GM15510 (cell line): ENCODE data around the gene SLC9C2.

Source experiments
- POLR2A ChIP-seq: IDR thresholded peaks from 3 replicates; pipeline ENCODE4 v1.6.1; 2011; ENCODE audit warnings: borderline replicate concordance; ENCODE audit not compliant: insufficient read length; ENCODE audit errors: extremely low read depth

SLC9C2 gene

DNA sequence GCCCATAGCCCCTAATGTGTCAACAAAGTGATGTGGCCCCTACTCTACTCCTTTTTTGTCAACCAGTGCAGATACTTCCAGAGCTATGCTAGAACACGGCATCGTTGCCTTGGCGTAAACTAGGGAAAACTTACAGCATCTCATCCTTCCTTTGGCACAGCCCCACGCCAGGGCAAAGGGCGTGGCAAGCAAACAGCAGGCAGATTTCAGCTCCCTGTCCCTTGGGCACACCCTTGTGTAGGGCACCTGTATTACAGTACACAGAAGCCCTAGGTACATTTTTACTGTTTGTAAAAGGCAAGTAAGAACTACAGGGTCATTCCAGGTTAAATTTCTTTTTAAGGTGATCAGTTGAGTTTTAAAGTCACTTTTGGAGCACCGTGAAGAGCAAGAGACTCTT lies 96.4 kb downstream of the SLC9C2 start:
- no peak for TF ChIP-seq POLR2A

DNA sequence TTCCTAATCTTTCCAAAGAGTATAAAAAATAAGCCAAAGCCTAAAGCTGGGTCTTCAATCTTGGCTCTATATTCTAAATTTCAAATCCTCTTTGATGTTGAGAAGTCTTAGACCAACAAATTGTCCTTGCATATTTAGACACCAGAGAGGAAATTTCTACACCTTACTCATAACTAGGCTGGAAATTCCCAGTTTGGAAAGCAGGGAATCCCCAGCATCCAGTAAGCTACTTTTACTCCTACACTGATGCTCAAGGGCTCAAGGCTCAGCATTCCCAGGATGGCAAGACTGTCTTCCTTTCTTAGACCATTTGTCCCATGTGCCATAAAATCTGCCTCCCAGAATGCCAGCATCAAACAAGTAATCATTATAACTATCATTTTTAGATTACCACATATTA lies 97.5 kb downstream of the SLC9C2 start:
- no peak for TF ChIP-seq POLR2A

DNA sequence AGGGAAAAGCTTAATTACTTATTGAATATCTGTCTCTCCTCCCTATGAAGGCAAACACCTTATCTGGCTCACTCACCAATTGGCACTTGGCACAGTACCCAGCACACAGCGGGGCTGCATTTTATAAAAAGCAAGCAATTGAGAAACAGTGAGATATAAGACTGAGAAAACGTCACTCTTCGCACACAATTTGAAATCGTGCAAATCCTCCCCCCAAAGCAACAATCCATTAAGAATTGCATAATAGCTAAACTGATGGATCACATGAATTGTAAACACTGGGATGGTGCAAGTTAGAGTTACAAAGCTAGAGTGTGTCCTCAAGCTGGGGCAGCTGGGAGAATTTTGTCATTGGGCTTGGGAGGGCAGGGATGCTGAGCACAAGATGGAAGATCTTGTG lies 98.6 kb downstream of the SLC9C2 start:
- TF ChIP-seq POLR2A: no peak

DNA sequence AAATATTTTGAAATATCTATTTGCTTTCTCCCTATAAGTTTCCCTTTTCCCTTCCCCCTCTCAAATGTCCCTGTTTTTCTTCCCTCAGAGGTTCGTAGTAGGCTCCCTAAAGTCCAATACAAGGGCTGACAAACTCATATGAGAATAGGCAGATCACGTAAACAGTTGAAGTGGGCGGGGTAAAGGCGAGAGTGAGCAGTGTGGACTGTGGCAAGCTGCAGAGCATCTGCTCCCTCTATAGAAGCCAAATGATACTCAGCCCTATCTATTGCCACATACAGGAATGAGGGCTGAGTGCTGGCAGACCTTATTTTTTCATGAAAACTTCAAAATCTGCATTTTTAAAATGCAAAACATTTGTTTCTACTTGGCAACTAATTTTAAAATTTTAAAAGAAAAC lies 99.5 kb downstream of the SLC9C2 start:
- TF ChIP-seq POLR2A: no peak

DNA sequence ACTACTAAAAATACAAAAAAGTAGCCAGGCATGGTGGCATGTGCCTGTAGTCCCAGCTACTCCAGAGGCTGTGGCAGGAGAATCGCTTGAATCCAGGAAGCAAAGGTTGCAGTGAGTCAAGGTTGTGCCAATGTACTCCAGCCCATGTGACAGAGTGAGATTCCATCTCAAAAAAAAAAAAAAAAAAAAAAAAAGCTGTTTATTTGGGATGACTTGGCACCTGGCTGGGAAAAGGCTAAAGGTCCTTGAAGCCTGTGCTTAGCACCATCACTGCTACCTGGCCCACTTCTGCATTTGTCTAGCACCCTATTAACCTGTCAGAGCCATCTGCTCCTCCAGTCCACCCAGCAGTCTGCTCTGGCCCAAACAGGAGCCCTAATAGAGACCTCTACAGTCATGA lies 100.8 kb downstream of the SLC9C2 start:
- TF ChIP-seq POLR2A: no peak

DNA sequence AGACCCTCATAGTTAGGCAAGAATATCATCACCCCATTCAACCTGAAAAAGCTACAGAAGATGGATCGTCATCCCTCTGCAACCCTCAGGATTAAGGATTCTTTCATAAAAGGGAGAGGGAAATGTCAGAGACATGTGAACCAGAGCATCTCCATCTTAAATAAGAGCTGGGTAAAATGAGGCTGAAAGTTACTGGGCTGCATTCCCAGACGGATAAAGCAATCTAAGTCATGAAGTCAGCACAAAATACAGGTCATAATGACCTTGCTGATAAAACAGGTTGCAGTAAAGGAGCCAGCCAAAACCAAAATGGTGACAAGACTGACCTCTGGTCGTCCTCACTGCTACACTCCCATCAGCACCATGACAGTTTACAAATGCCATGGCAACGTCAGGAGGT lies 103.1 kb downstream of the SLC9C2 start:
- no peak for TF ChIP-seq POLR2A

DNA sequence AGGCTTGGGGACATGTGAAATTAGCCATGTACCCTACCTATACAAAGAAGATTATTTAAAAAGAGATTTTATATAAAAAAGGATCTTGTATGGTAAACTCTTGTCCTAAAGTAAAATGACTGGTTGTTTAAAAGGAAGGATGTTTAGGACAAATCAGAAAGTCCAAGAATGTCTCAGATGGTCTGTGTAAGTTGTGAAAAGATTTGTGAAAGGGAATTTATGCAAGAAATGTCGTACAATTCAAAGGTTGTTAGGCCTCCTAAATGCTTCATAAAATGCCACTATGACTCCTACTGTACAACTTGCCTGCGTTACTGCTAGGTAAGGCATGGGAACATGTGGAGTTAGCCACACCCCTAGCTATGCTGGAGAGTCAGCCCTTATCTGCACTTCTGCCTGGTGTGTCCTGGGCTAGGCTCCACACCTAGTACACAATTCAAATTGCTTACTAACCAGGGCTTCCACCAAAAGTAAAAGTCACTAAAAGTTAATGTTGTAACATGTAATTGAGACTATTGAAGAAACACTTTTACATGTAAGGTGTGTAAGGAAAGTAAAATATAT lies 106.0 kb downstream of the SLC9C2 start:
- no peak for TF ChIP-seq POLR2A

DNA sequence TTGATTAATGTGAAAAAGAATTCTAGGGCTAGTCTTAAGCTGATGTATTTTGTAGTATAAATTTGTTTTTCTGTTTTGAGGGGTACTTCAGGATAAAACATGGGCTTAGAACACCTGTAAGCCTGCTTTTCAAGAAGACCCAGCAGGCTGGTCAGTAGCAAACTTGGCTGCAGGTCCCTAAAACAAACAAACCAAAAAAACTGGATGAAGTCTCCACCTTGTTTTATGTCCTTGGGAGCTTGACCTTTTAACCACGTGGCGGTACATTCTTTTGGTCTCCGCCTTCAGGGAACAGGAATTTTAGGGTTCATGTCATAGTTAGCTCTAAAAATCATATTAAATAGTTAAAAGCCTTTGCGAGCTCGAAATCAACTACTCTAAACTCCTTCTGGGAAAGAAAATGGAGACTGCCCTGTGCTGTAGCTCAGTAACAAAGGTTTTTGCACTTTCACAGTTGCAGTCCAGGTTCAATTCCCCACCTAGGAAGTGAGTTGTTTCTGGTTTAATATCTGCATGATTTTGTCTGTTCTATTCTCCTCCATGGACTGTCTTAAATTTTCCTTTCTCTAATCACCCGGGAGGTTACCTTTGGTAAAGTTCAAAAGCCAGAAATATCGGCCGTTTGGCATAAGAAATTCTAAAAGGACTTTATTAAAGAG lies 107.1 kb downstream of the SLC9C2 start:
- TF ChIP-seq POLR2A: no peak

DNA sequence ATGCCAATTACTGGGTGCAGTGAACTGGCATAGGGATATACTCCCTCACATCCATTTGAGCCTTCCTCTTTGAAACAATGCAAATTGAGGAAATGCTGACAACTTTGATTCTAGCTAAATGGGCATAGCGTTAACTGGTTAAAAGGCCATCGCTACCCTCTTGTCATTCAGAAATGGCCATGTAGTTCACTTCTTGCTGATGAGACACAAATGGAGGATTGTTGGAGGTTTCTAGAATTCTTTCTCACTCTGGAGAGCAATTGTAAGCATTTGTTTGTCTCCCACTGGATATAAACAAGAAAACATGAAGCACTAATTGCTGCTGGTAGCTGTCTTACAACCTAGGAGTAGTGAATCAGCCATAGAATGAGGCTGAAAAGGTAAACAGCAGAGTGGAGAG lies 111.4 kb downstream of the SLC9C2 start:
- no peak for TF ChIP-seq POLR2A

DNA sequence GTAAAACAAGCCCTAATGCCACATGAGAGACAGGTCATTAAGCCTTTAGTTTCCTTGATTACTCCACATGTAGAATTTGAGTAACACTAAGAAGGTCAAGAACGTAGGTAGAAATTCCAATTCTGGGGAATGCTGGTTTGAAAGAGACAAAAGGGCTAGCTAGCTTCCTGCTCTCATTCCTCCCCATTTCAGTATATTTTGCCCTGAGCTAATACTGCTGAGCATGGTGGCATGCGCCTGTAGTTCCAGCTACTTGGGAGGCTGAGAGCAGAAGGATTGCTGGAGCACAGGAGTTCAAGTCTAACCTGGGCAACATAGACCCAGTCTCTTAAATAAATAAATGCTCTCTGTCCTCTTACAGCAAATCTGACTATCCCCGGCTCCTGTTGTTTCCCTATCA lies 112.9 kb downstream of the SLC9C2 start:
- no peak for TF ChIP-seq POLR2A

DNA sequence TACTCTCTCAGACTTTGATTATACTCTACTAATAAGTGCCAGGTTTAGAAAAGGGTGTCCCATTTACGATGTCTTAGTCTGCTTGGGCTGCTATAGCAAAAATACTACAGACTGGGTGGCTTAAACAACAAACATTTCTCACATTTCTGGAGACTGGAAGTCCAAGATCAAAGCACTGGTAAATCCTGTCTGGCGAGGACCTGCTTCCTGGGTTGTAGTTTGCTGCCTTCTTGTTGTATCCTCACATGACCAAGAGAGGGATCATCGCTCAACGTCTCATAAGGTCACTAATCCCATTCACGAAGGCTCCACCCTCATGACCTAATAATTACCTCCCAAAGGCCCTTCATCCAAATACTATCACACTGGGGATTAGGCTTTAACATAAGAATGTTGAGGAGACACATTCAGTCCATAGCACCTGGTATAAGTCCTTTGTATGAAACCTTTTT lies 113.7 kb downstream of the SLC9C2 start:
- TF ChIP-seq POLR2A: no peak

DNA sequence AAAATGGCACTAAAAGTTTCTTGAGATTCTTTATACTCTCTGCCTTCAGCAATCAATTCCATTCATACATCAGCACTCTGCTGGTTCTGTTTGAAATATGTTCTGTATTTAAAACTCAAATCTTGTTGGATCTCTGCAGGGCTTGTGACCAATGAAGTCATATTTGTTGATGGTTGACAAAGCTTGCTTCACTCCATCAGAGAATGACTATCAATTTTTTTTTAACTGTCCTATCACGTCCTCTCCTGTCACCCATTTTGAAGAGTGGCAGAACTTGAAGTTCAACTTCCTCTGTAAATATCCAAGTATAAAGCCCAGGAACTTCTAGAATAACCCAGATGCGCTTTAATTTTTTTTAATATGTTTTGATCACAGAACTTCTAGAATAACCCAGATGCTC lies 114.9 kb downstream of the SLC9C2 start:
- TF ChIP-seq POLR2A: no peak

DNA sequence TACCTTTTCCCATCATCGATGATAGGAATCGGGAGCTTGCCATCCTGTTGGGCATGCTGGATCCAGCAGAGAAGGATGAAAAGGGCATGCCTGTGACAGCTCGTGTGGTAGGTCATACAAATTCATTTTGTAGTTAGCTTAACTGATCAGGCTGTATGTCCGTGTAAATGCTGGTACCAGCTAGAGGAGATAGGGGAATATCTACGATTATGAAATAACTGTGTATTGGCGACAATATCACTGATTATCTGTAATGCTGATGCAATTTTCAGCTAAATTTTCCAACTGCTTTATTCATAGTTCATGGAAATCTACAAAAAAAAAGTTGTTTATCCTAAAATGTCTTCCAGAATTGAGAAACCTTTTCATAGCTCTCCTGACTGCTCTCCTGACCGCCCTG lies 117.5 kb downstream of the SLC9C2 start:
- no peak for TF ChIP-seq POLR2A

DNA sequence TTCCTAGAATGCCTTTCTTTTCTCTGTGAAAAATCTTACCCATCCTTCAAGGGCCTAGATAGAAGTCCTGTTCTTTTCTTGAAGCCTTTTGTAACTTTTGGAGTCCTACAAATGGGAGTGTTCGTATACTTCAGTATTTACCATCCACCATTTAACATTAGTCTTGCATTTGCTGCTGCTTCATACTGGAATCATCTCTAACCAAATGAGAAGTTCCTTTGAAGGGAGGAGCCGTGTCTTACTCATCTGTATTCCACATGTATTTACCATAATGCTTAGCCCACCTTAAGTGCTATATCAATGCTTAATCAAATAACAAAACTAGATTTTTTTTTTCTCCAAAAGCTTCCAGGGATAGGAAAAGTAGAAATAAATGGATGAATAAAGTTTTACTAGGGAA lies 118.6 kb downstream of the SLC9C2 start:
- TF ChIP-seq POLR2A: no peak

DNA sequence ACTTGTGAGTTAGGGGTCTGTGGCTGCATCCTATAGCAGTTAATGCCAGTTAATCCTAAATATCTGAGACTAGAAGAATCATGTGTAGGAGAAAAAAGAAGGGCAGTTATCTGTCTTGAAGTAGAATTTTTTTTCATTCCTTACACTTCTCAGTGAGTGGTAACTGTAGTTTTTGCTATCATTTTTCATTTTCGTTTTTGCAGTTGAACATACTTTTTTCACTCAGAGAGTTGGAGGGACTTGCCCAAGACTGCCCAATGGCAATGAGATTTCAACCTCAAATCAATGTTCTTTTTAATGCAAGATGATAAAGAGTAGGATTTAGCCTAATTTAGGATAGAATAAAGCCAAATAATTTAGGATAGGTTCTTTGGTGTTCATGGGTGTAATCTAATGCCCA lies 120.2 kb downstream of the SLC9C2 start:
- no peak for TF ChIP-seq POLR2A

DNA sequence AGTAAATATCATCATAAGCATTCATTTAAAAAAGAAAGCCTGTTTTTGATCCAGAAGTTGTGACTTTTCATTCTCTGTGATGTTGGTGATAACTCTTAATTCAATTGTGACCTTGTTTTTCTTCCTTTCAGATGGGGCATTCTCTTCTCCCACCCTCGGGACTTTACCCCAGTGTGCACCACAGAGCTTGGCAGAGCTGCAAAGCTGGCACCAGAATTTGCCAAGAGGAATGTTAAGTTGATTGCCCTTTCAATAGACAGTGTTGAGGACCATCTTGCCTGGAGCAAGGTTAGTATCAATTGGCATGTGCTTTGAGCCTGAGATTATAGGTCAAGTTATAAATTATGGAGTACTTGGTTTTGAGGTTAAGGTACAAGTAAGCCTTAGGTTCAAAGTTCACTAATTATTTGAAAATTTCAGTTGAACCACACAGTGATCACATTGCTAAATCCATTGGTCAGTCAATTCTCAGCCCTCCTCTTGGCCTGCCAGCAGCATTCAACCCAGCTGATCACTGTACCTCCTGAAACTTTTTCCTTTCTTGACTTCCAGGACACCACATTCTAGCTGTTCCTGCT lies 121.6 kb downstream of the SLC9C2 start:
- TF ChIP-seq POLR2A: no peak
